SJSA1 (cell line): ENCODE results near the gene CCDC112. TPM values are rescaled to one million over a fixed set of nuclear protein-coding genes. Genes with fewer than 3 reads are reported as not detected.

Experiments
- DNase-seq, 2 experiments: peaks; one replicate each; pipeline ENCODE4 v3.0.0-alpha.2; 2015 to 2020; ENCODE audit warnings: low spot score in 2 of 2, low read depth in 1 of 2
- H3K27ac ChIP-seq: fragments of 250-450 bp; sonication (Bioruptor Pico); 2 replicates; pipeline ENCODE4 v1.5.1; 2020; ENCODE audit warnings: mild to moderate bottlenecking, moderate library complexity
- H3K27me3 ChIP-seq: fragments of 250-450 bp; sonication (Bioruptor Pico); replicated peaks from 2 replicates; pipeline ENCODE4 v1.5.1; 2020; ENCODE audit warnings: mild to moderate bottlenecking, moderate library complexity
- H3K36me3 ChIP-seq: fragments of 250-450 bp; sonication (Bioruptor Pico); 2 replicates; pipeline ENCODE4 v1.5.1; 2020; ENCODE audit warnings: mild to moderate bottlenecking
- H3K4me1 ChIP-seq: fragments of 250-450 bp; sonication (Bioruptor Pico); replicated peaks from 2 replicates; pipeline ENCODE4 v1.6.1; 2021; ENCODE audit warnings: mild to moderate bottlenecking
- H3K4me3 ChIP-seq: fragments of 250-450 bp; sonication (Bioruptor Pico); 2 replicates; pipeline ENCODE4 v1.5.1; 2020; ENCODE audit warnings: mild to moderate bottlenecking
- H3K9me3 ChIP-seq: fragments of 250-450 bp; sonication (Bioruptor Pico); replicated peaks from 2 replicates; pipeline ENCODE4 v1.5.1; 2020; ENCODE audit warnings: mild to moderate bottlenecking
- total RNA-seq: library from RNA; depleted of rRNA; stranded (reverse); fragments of >200 nt; shearing (Covaris generic); gene quantifications from 2 replicates; pipeline ENCODE4 v1.2.3, GENCODE V29; 2014; rRNA removed

CCDC112 gene, protein sequence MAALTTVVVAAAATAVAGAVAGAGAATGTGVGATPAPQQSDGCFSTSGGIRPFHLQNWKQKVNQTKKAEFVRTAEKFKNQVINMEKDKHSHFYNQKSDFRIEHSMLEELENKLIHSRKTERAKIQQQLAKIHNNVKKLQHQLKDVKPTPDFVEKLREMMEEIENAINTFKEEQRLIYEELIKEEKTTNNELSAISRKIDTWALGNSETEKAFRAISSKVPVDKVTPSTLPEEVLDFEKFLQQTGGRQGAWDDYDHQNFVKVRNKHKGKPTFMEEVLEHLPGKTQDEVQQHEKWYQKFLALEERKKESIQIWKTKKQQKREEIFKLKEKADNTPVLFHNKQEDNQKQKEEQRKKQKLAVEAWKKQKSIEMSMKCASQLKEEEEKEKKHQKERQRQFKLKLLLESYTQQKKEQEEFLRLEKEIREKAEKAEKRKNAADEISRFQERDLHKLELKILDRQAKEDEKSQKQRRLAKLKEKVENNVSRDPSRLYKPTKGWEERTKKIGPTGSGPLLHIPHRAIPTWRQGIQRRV
- total RNA-seq, result 11.1 and 29.8 TPM in 2 replicates

DNA sequence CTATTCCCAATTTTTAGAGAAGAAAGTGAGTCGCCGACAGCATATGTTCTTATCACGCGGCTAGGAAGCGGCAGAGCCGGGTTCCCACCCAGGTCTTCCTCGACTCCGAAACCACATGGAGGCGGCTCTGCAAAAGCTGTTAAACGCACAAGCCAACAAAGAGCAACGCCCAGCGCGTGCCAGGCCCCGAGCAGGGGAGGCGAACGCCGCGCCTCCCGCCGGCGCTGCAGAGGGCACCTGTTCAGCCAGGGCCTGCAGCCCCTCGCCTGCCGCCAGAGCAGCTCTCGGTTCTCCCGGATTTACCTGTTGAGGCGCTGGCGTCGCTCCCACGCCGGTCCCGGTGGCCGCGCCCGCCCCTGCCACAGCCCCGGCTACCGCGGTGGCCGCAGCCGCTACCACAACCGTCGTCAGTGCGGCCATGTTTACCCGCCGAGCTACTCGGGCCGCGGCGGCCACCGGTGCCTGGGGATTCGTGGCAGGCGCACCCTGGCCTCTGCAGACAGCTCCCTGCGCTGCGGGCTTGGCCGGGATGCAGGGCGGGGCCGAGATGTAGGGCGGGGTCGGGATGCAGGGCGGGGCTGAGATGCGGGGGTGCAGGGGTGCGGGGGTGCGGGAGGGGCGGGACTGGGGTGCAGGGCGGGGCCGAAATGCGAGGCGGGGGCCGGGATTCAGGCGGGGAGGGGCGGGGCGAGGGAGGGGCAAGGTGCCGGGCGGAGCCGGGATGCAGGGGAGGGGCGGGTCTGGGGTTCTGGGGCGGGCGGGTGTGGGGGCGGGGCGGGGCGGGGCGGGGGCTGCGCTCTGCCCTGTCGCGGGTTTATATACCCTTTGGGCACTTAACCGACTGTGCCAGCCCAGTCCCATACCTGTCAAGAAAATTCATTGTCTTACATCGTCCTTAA is at the start of gene CCDC112:
TSS of gene CCDC112 (minus strand) at position 531 of the 899 bp plus-strand sequence. CDS start at position 420, 111 bp downstream.
- DNase-seq, result peak; percentile 74 to 86
- peak within 1 kb of the TSS; percentile 85 for H3K4me3 ChIP-seq
- no peak within 1 kb of the TSS for H3K27ac ChIP-seq
- 0 out of 2 replicates have a peak, but pooled peaks cover 3% of the 10 kb centered on the region for H3K36me3 ChIP-seq
- no peaks in the 10 kb centered on the region for H3K9me3 ChIP-seq
- H3K4me1 ChIP-seq, result peaks cover 5% of the 10 kb centered on the region; the same call in 1 of the 2 replicates
- H3K27me3 ChIP-seq, result no peaks in the 10 kb centered on the region

DNA sequence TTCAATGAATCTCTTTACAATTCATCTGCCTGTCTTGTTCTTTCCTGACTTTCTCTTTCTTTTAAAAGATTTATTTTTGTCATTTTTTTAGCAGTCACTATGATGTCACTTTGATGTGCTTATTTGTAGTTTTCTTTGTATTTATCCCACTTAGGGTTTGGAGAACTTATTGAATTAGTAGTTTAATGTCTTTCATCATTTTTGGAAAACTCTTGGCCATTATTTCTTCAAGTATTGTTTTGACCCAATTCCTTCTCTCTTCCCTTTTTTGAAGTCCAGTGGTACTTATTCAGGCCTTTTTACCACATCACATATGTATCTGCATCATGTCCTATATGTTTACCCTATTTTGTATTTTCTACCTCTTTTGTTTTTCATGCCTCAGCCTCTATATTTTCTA is 48.9 kb upstream of the CCDC112 start:
- Histone ChIP-seq H3K4me1 (peaks cover 29% of the 10 kb centered on the region), H3K27ac (no peak overlapping the region), H3K9me3 (no peaks in the 10 kb centered on the region), H3K4me3 (no peak overlapping the region), H3K36me3 (no peaks in the 10 kb centered on the region), H3K27me3 (no peaks in the 10 kb centered on the region)
- no peak for DNase-seq

DNA sequence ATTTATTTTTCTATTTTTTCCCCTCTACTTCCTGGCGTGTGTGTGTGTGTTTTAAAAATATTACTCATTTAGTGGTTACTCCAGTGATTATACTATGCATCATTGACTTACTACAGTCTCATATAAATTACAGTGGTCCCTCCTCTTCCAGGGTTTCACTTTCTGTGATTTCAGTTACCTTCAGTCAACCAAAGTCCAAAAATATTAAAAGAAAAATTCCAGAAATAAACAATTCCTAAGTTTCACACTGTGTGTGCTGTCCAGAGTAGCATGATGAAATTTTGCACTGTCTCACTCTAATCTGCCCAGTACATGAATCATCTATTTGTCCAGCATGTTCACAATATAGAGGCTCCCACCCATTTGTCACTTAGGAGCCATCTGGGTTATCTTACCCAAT is 47.4 kb upstream of the CCDC112 start:
- Histone ChIP-seq H3K27me3 (no peaks in the 10 kb centered on the region), H3K4me1 (peaks cover 14% of the 10 kb centered on the region), H3K9me3 (no peaks in the 10 kb centered on the region), H3K4me3 (no peak overlapping the region), H3K36me3 (no peaks in the 10 kb centered on the region), H3K27ac (peak overlapping the region; percentile 21; the same call in 1 of the 2 replicates)
- DNase-seq, result peak in 1 of 2 experiments; percentile 55

DNA sequence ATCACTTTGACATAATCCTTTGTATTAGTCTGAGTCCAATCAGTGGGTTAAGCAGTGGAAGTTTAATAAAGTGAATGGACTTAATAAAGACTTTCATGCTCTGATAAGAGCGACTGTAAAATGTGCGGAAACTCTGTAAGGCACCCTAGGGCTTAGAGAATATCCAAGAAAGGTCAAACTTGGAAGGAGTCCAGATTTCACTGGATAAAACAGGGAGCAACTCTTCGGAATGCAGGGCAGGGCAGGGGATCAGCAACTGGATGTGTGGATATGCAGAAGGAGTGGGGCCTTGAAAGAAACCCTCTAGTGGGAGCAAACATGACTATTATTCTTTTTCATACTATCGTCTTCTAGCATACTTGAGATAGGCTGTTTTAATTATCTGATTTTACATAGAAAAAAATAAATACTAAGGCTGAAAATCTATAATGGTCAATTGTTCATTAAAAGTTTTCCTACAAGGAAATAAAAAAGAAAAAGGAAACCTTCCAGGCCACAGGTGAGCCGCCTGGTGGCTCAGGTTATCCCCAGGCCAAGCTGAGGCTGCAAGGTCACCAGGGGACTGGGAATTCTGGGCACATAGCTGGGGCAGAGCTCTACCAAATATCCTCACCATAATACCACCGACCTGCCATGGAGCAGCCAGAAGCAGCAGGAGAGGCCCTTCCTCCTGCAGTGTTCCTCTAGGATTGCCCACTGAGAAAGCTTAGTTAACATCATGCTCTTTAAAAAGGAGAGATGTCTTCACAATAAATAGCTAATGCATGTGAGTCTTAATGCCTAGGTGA is 46.3 kb upstream of the CCDC112 start:
- H3K27me3 ChIP-seq, result no peaks in the 10 kb centered on the region
- H3K9me3 ChIP-seq, result no peaks in the 10 kb centered on the region
- DNase-seq, result no peak
- no peaks in the 10 kb centered on the region for H3K36me3 ChIP-seq
- H3K4me3 ChIP-seq, result no peak overlapping the region
- peaks cover 11% of the 10 kb centered on the region for H3K4me1 ChIP-seq
- no peak overlapping the region for H3K27ac ChIP-seq

DNA sequence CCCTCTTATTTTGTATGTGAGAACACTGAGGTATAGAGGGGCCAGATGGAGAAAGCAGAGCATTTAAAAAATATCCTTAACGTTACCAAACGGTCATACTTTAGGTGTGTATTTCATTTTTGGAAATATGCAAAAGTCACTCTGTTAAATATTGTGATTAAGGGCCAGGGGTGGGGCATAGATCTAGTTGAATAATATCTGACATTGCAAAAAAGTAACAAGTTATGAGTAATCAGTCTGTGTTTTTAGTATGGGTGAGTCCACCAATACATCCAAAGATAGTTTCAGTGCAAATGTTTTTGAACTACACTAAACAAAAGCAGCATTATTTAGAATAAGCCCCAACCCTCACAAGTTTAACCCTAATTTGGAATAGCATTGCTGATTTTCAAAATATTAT is 45.3 kb upstream of the CCDC112 start:
- Histone ChIP-seq H3K27me3 (no peaks in the 10 kb centered on the region), H3K36me3 (no peaks in the 10 kb centered on the region), H3K4me1 (peaks cover 11% of the 10 kb centered on the region), H3K9me3 (no peaks in the 10 kb centered on the region), H3K27ac (no peak overlapping the region), H3K4me3 (no peak overlapping the region)
- no peak for DNase-seq

DNA sequence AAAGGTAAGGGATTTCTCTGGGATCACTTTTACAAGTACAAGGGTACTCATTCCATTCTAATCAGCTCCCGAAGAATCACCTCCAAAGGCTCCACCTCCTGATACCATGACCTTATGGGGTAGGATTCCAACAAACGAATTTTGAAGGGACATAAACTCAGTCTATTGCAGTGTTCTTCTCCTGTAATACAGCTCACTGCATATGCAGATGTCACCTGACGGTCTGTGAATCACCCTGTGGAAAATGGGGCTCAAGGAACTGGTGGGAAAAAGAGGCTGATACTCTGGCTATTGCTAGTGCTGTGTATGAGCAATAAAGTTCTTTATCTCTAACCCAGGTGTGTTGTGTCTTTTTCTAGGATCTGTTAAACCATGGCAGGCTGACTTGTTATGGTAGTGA is 42.4 kb upstream of the CCDC112 start:
- no peaks in the 10 kb centered on the region for H3K36me3 ChIP-seq
- DNase-seq, result no peak
- H3K4me3 ChIP-seq, result no peak overlapping the region
- H3K27me3 ChIP-seq, result no peaks in the 10 kb centered on the region
- H3K9me3 ChIP-seq, result no peaks in the 10 kb centered on the region
- H3K4me1 ChIP-seq, result peaks cover 5% of the 10 kb centered on the region
- no peak overlapping the region for H3K27ac ChIP-seq

DNA sequence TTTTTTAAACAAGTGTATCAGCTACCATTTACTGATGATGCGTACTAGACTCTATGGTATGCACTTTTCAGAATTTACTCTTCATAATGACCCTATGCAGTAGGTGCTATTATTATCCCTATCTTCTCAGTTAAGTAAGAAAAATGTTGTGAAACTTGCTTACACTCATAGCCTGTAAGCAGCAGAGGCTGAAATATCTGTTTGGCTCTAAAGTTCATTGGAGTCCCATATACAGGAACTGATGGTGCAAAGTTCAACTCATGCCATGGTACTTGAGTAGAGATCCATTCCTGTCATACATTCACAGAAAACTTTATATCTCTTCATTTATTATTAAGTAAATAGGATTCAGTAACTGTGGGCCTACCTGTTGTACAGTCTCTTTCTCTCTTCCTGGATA is 41.4 kb upstream of the CCDC112 start:
- H3K4me3 ChIP-seq, result no peak overlapping the region
- H3K4me1 ChIP-seq, result no peaks in the 10 kb centered on the region
- H3K27me3 ChIP-seq, result no peaks in the 10 kb centered on the region
- no peak overlapping the region for H3K27ac ChIP-seq
- no peaks in the 10 kb centered on the region for H3K36me3 ChIP-seq
- H3K9me3 ChIP-seq, result no peaks in the 10 kb centered on the region
- no peak for DNase-seq

DNA sequence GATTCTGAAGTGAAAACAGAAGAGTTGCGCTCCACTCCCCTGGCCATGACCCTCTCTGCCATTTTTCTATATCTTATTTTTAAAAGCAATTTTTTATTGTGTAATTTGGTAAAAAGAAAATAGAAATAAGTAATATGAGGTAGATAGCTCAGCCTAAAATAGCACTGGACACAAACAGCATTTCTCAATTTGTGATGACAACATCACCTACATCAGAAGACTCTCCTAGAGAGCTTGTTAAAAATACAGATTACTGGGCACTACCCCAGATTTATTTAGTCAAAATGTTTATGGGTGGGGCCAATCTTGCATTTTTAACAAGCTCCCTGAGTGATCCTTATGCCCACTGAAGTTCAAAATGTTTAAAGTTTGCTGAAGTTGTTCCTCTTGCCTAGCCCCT is 40.5 kb upstream of the CCDC112 start:
- Histone ChIP-seq H3K4me1 (no peaks in the 10 kb centered on the region), H3K27me3 (no peaks in the 10 kb centered on the region), H3K4me3 (no peak overlapping the region), H3K27ac (no peak overlapping the region), H3K9me3 (no peaks in the 10 kb centered on the region), H3K36me3 (no peaks in the 10 kb centered on the region)
- no peak for DNase-seq

DNA sequence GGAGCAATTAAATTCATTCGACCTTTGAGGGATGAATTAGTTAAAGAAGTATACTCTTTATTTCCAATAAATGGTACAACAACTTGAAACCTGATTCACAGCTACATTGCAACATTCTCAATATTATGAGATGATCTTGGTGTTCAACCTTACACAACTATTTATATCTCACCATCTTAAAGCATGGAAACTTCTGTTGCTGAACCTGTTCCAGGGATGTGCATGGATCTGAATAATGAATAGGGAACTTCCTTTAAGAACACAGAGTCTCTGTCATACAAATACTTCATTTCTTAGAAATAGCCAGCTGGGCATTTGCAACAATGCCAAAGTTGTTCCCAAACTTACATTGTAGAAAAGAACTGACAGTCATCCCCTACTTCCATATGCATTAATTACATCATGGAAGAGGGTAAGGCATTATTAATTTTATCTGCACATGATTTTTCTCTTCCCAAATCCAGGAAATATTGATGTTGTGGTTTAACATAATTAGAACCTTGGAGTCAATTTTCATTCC is 39.8 kb upstream of the CCDC112 start:
- no peaks in the 10 kb centered on the region for H3K27me3 ChIP-seq
- H3K27ac ChIP-seq, result no peak overlapping the region
- no peak for DNase-seq
- H3K36me3 ChIP-seq, result no peaks in the 10 kb centered on the region
- no peaks in the 10 kb centered on the region for H3K9me3 ChIP-seq
- no peak overlapping the region for H3K4me3 ChIP-seq
- H3K4me1 ChIP-seq, result no peaks in the 10 kb centered on the region

DNA sequence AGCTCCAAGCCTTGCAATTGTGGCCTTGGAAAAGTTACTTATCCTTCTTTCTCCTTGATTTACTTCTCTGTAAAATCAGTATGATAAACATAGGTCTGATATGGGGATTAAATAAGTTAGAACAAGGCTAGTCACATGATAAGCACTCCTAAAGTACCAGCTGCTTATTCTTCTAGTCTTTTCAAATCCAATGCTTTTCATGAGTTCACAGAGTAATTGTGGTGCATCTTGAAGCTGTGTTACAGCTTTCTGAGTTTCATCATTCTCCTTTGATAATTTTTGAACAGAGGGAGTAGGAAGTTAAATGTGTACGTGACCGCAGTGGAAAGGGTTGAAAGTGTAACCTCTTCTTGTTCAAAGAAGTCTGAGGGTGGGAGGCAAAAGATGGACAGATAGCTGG is 38.8 kb upstream of the CCDC112 start:
- no peaks in the 10 kb centered on the region for H3K9me3 ChIP-seq
- H3K4me3 ChIP-seq, result no peak overlapping the region
- no peak for DNase-seq
- no peak overlapping the region for H3K27ac ChIP-seq
- no peaks in the 10 kb centered on the region for H3K27me3 ChIP-seq
- no peaks in the 10 kb centered on the region for H3K36me3 ChIP-seq
- no peaks in the 10 kb centered on the region for H3K4me1 ChIP-seq

DNA sequence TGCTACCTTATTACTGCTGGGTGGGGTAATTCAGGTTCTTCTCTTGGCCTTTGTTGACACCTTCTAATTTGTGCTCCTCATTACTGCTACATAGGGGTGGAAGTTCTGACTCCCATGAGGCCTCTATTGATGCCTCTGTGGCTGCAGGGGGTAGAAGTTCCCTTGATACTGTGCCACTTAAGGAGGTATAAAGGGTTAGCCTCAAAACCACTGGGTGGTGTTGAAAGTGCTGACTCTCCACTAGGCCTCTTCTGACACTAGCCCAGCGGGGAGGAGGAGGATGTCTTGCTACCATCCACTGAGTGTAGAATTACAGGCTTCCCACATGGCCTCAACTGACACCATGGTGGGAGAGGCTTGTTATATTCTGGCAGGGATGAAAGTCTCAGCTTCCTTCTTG is 36.7 kb upstream of the CCDC112 start:
- H3K36me3 ChIP-seq, result no peaks in the 10 kb centered on the region
- H3K4me1 ChIP-seq, result no peaks in the 10 kb centered on the region
- H3K27ac ChIP-seq, result no peak overlapping the region
- H3K27me3 ChIP-seq, result no peaks in the 10 kb centered on the region
- no peak for DNase-seq
- H3K9me3 ChIP-seq, result no peaks in the 10 kb centered on the region
- H3K4me3 ChIP-seq, result no peak overlapping the region

DNA sequence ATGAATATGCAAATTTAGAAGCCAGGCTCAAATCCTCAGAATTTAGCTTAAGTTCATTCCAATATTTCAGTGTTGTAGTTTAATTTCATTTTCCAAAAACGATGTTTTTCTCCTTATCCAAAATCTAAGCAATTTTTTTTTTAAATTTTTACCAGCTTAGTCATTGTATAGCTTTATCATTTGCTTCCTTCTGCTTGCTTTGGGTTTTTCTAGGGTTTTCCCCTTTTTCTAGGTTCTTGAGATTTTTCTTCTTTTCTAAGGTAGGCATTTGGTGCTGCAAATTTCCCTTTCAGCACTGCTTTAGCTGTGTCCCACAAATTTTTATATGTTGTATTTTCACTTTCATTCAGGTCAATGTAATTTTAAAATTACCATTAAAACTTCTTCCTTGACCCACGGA is 34.4 kb upstream of the CCDC112 start:
- H3K9me3 ChIP-seq, result no peaks in the 10 kb centered on the region
- H3K36me3 ChIP-seq, result no peaks in the 10 kb centered on the region
- H3K27me3 ChIP-seq, result no peaks in the 10 kb centered on the region
- no peaks in the 10 kb centered on the region for H3K4me1 ChIP-seq
- no peak for DNase-seq
- H3K27ac ChIP-seq, result no peak overlapping the region
- H3K4me3 ChIP-seq, result no peak overlapping the region

DNA sequence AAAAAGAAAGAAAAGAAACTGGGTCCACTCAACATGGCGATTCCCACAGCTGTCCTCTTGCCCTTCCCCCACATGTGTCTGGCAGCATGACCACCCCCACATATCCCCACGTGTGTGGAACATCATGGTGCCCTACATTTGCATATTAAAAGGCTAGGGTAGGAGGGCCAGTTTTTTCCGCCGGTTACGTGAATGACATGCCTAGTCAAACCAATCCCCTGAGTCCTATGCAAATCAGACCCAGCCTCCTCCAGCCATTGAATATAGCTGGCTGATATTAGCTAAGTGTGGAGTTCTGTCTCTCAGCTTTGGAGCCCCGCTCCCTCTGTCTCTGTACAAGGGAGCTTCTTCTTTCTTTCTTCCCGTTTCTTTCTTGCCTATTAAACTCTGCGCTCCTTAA is 33.0 kb upstream of the CCDC112 start:
- no peak overlapping the region for H3K27ac ChIP-seq
- H3K4me1 ChIP-seq, result no peaks in the 10 kb centered on the region
- H3K9me3 ChIP-seq, result no peaks in the 10 kb centered on the region
- no peak overlapping the region for H3K4me3 ChIP-seq
- no peaks in the 10 kb centered on the region for H3K36me3 ChIP-seq
- DNase-seq, result no peak
- no peaks in the 10 kb centered on the region for H3K27me3 ChIP-seq
